ENCODE results near the gene NKX1-2.
A peak's percentile ranks its signal among the peaks of the same experiment; 100 is the strongest.

The NKX1-2 gene

GRCh38 chr10:124409696-124410095, 40.1 kb downstream of the NKX1-2 start:
- in situ Hi-C loops (cut with MboI; ENCODE audit: low pct_unique_long_range_greater_than_20kb, low sequenced_read_pairs, unreplicated experiment), result no loop called here
- TF ChIP-seq, protein P1, sequence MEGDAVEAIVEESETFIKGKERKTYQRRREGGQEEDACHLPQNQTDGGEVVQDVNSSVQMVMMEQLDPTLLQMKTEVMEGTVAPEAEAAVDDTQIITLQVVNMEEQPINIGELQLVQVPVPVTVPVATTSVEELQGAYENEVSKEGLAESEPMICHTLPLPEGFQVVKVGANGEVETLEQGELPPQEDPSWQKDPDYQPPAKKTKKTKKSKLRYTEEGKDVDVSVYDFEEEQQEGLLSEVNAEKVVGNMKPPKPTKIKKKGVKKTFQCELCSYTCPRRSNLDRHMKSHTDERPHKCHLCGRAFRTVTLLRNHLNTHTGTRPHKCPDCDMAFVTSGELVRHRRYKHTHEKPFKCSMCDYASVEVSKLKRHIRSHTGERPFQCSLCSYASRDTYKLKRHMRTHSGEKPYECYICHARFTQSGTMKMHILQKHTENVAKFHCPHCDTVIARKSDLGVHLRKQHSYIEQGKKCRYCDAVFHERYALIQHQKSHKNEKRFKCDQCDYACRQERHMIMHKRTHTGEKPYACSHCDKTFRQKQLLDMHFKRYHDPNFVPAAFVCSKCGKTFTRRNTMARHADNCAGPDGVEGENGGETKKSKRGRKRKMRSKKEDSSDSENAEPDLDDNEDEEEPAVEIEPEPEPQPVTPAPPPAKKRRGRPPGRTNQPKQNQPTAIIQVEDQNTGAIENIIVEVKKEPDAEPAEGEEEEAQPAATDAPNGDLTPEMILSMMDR (IDR thresholded peaks at IDR 0.05; ENCODE audit: extremely low read depth, insufficient read depth, missing control alignments), result no peak
- no peak for DNase-seq (ENCODE audit: low spot score)

DNA sequence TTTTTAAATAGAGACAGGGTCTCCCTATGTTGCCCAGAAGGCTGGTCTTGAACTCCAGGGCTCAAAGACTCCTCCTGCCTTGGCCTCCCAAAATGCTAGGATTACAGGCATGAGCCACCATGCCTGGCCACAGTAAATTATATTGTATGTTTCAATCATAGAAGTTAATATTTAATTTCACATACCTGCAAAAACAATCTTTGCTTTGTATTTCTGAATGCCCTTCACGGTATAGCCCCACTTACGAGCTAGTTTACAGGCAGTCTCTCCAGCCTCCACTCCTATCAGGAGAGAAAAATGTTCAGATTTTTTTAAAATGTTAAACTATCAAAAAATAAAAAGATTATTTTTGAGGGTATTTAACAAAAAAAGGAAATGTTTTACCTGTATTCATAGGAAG, 41.5 kb downstream of the NKX1-2 start:
- TF ChIP-seq, protein P1 (IDR thresholded peaks at IDR 0.05; ENCODE audit: extremely low read depth, insufficient read depth, missing control alignments), result no peak
- DNase-seq (ENCODE audit: low spot score), result no peak
- in situ Hi-C loops (cut with MboI; ENCODE audit: low pct_unique_long_range_greater_than_20kb, low sequenced_read_pairs, unreplicated experiment), result no loop called here

GRCh38 chr10:124407456-124407855, 42.4 kb downstream of the NKX1-2 start:
- TF ChIP-seq, protein P1 (IDR thresholded peaks at IDR 0.05; ENCODE audit: extremely low read depth, insufficient read depth, missing control alignments), result no peak
- no peak for DNase-seq (ENCODE audit: low spot score)
- in situ Hi-C loops (cut with MboI; ENCODE audit: low pct_unique_long_range_greater_than_20kb, low sequenced_read_pairs, unreplicated experiment), result no loop called here

DNA sequence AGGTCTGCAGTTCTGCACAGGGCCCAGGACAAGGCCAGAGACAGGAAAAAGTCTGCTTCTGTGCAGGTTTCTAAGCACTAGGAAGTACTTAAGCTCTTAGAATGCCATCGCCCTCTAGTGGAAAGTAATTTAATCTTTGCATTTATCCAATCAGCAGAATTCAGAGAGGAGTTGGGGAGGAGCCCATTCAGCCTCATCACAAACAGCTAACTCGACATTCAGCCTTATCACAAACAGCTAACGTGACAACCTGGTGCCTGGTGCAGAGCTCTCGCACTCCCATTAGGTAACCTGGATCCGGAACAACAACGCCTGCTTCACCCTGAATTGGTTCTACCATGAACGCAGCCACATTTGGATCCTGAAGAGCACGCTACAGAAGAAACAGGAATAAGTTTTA, 46.3 kb downstream of the NKX1-2 start:
- TF ChIP-seq, protein P1 (IDR thresholded peaks at IDR 0.05; ENCODE audit: extremely low read depth, insufficient read depth, missing control alignments), result peak; percentile 67
- DNase-seq (ENCODE audit: low spot score), result peak; percentile 78
- in situ Hi-C loops (cut with MboI; ENCODE audit: low pct_unique_long_range_greater_than_20kb, low sequenced_read_pairs, unreplicated experiment), result no loop called here

DNA sequence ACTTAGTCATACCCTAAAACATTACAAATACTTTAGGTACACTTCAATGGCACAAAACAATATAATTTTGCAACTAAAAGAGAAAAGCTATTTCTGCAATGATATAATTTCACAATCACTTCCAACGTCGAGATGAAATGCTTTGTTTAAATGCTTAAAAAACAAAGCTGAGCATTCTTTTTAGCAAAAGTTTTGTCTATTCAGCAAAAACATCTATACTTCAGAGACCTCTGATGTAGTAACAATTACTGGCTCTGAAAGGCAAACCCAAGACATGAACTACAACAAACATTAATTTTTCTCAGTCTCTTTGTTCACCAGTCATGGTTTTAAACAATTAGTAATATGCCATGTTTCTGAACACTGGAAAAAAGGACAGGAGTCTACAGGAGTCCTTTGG, 47.6 kb downstream of the NKX1-2 start:
- in situ Hi-C loops (cut with MboI; ENCODE audit: low pct_unique_long_range_greater_than_20kb, low sequenced_read_pairs, unreplicated experiment), result no loop called here
- TF ChIP-seq, protein P1 (IDR thresholded peaks at IDR 0.05; ENCODE audit: extremely low read depth, insufficient read depth, missing control alignments), result no peak
- DNase-seq (ENCODE audit: low spot score), result no peak

- no peak for DNase-seq (ENCODE audit: low spot score)
- TF ChIP-seq, protein P1 (IDR thresholded peaks at IDR 0.05; ENCODE audit: extremely low read depth, insufficient read depth, missing control alignments), result no peak
- in situ Hi-C loops (cut with MboI; ENCODE audit: low pct_unique_long_range_greater_than_20kb, low sequenced_read_pairs, unreplicated experiment), result no loop called here
Observed at GRCh38 chr10:124401633-124402032, 48.2 kb downstream of the NKX1-2 start.
